GM21786 (cell line): ENCODE data around the gene NOSTRIN.
"Not testable (repeated sequence)": the region's sequence is repeated elsewhere in the genome, so short reads cannot be mapped to it uniquely, and the experiment has no call there.

ENCODE experiments used
- ATAC-seq: cut with Tn5 transposase; IDR thresholded peaks from one replicate; pipeline ENCODE4 v1.9.1; 2021; ENCODE audit not compliant: unreplicated experiment

Gene NOSTRIN

GRCh38 chr2:168789776-168790175 is 12.7 kb upstream of the NOSTRIN start:
- no peak for ATAC-seq

DNA sequence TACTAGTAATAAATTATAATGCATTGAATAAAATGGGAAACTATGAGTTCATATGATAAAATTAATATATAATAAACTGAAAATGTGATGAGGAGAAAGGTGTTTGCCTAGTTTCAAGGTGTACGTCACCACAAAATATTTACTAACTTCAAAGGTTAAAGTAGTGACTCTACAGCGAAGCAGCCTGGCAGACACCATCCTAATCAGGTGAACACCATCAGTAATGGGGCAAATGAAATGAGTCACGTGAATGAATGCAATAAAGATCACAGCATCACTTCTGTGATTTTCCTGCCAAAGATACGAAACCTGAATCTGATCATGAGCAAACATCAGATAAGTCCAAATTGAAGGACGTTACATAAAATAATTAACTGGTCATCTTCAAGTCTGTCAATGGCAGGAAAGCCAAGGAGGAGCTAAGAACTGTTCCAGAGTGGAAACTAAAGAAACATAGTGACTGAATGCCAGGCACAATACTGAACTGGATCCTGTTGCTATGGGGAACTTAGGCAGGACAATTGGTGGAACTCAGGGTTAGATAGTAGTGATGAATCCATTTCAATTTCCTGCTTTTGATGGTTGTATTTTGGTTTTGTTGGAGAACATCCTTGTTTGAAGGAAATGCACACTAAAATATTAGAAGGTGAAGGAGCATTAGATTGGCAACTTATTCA is 12.1 kb upstream of the NOSTRIN start:
- ATAC-seq = no peak

DNA sequence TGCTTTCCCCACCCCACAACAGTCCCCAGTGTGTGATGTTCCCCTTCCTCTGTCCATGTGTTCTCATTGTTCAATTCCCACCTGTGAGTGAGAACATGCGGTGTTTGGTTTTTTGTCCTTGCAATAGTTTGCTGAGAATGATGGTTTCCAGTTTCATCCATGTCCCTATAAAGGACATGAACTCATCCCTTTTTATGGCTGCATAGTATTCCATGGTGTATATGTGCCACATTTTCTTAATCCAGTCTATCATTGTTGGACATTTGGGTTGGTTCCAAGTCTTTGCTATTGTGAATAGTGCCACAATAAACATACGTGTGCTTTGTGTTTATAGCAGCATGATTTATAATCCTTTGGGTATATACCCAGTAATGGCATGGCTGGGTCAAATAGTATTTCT is 11.3 kb upstream of the NOSTRIN start:
- ATAC-seq = not testable (repeated sequence)

- ATAC-seq = no peak
Observed at GRCh38 chr2:168793596-168793995, 8.8 kb upstream of the NOSTRIN start.

- ATAC-seq = no peak
Observed at GRCh38 chr2:168794968-168795367, 7.5 kb upstream of the NOSTRIN start.

DNA sequence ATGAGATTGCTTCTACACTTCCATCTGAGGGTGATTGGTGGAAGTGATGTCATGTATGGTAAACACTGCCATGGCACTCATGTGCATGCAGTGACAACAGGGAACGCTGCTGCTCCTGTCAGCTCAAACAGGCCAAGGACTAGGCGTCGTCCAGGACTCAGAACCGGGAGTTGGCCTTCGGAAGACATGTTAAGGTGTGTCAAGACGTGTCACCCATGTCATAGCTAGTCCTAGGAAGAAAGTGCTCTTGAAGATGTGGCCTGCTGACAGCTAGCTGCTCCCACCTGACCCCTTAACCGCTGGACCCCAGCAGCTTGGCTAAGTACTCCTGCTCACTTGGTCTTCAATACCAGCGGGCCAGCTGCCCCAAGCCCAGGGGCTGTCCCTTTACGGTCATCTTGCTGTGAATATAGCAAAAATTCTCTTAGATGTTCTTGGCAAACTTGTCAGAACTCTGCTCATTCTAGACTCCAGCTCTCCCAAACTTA is 6.3 kb upstream of the NOSTRIN start:
- no peak for ATAC-seq

DNA sequence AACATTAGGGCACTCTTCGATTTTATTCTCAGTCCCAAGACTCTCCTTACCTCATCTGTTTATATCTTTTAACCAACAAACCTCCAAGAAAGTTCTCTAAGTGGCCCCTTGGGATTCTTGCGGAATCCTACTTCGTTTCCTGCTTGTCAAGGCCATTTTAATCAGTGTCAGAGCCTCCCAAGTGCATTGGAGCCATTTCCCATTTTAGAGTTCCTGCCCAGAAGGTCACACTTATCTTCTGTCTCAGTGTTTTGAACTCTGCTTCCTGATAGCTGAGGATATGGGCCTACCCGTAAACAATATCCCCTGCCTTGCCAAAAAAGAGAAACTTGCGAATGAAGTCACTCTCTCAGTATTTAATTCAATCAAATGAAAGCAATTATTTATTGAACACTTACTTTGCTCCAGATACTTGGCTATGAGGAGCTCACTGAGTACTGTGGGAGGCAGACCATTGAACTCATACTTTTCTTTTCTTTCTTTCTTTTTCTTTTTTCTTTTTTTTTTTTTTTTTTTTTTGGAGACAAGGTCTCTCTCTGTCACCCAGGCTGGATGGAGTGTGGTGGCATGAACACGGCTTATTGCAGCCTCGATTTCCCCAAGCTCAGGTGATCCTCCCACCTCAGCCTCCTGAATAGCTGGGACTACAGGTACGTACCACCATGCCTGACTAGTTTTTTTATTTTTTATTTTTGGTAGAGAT is 5.7 kb upstream of the NOSTRIN start:
- no peak for ATAC-seq

GRCh38 chr2:168797286-168797655 is 5.2 kb upstream of the NOSTRIN start:
- no peak for ATAC-seq

GRCh38 chr2:168798076-168798887 is 4.2 kb upstream of the NOSTRIN start:
- no peak for ATAC-seq

DNA sequence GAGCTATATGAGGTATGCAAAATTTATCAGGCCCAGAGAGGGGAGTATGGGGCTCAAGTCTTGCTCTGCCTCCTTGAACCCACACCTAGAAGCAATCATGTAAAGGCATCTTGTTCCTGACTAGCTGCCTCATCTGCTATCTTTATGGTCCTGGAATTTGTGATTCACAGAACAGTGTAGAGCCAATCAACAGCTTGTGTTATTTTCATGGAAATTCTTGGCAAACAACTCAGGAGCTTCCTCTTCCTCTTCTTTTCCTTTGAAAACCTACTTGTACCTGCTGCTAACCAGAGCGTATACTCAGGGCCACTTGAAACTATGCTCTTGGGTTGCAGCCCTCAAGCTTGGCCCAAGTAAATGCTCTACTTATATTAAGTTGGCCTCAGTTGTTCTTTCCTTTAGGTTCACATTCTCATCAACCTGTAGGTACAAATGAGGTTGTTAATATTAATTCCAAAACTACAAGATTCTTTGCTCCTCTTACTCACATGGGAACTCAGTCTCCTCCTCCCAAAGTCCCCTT is 3.5 kb upstream of the NOSTRIN start:
- ATAC-seq = no peak

GRCh38 chr2:168801471-168801870 is 966 bp upstream of the NOSTRIN start:
- no peak for ATAC-seq

- ATAC-seq = no peak
Observed at GRCh38 chr2:168802859-168803725, 655 bp downstream of the NOSTRIN start.

GRCh38 chr2:168804214-168804613 is 1.8 kb downstream of the NOSTRIN start:
- ATAC-seq = no peak

- ATAC-seq = no peak
Observed at GRCh38 chr2:168805615-168806014, 3.2 kb downstream of the NOSTRIN start.

GRCh38 chr2:168809537-168809936 is 7.1 kb downstream of the NOSTRIN start:
- ATAC-seq = no peak

DNA sequence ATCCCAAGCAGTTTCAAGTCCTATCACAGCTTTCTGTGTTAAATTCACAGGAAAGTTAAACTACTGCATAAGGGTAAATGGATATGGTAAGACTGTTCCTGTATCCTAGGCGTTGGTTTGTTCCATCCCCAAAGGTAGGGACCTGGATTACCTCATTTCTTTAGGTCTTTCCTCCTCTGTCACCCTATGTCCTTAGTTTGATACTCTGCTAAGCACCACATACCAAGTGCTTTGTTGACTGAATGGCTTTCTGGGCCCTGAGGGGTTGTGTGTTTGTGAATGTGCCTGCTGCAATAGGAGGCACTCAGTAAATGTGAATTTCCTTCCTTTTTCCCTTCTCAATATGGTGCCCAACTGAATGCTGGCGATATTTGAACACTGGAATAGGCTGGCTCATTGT is 7.8 kb downstream of the NOSTRIN start:
- no peak for ATAC-seq

GRCh38 chr2:168811696-168812095 is 9.3 kb downstream of the NOSTRIN start:
- no peak for ATAC-seq

- ATAC-seq = no peak
Observed at GRCh38 chr2:168814046-168814445, 11.6 kb downstream of the NOSTRIN start.

DNA sequence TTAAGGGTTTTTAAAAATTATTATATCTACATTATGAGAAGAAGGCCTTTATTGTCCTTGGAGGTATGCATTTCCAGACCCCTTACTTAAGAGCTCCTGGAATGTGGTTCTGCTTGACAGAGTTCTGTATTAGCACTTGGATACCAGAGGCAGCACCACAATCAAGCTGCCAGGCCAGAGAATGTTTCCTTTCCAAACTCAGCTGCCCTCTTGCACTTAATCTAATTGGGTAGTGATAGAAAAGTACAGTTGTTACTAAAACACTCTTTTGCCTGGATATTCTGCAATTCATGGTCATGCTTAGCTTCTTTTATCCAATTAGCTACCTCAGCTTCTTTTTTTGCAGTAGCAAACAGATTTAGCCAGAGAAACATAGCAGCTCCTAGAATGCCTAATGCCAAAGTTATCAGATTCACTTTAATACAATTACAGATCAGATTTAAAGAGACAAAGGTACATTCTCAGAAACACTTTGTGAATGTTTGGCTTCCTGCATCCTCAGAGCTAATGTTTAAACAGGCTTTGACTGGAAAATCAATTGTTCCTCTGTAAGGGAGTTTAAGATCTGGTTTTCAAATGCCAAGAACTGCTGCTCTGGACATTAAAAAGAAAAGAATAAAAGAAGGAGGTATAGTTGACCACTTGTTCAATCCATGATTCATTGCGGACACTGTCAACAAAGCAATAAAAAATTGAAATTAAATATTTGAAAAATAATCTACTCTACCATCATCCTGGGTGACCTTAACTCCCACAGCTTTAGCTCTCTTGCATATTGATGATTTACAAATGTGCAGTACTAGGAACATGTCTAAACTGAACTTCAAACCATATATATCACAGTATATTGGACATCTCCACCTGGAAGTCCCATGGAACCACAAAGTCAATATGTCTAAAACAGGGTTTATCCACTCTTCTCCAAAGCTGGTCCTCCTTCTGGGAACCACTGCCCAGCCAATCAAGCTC is 12.8 kb downstream of the NOSTRIN start:
- no peak for ATAC-seq
